PC-3 (cell line): Measurements from ENCODE around the gene FAM162A. TPM values are rescaled to one million over a fixed set of nuclear protein-coding genes. Genes with fewer than 3 reads are reported as not detected.

Source experiments
- ATAC-seq: fragments of 200-7000 bp; cut with Tn5 transposase; 2 replicates; pipeline ENCODE4 v1.9.1; 2020; ENCODE audit warnings: mild to moderate bottlenecking, moderate library complexity
- BruUV-seq: library from RNA; stranded (reverse); fragments of 400-500 nt; replicated peaks from 2 replicates; lab custom pipeline; 2021; lab: Mats Ljungman, UMichigan
- CTCF ChIA-PET: fragments of 300-600 bp; sonication (Branson Sonifier 250); formaldehyde crosslinking; loops from one replicate; lab custom pipeline; 2022; ENCODE audit warnings: antibody characterized with exemption; lab: Charles Lee
- POLR2A ChIA-PET: fragments of 300-600 bp; sonication (Branson Sonifier 250); formaldehyde crosslinking; loops from one replicate; lab custom pipeline; 2022; ENCODE audit warnings: antibody characterized with exemption; ENCODE audit not compliant: unreplicated experiment; lab: Charles Lee
- DNase-seq: peaks from one replicate; pipeline ENCODE4 v3.0.0-alpha.2; 2015
- H2AFZ ChIP-seq: fragments of 300-600 bp; sonication (generic); 2 replicates; pipeline ENCODE4 v1.6.0; 2016; ENCODE audit warnings: antibody characterized with exemption, low read length
- H3F3A ChIP-seq: fragments of 300-600 bp; sonication (generic); one replicate; pipeline ENCODE4 v1.6.0; 2017; ENCODE audit warnings: antibody characterized with exemption, low read length, control low read depth, mild to moderate bottlenecking; ENCODE audit not compliant: unreplicated experiment
- H3K27ac ChIP-seq: fragments of 300-600 bp; sonication (generic); 2 replicates; pipeline ENCODE4 v1.5.1; 2016; ENCODE audit warnings: mild to moderate bottlenecking, low read length
- H3K27me3 ChIP-seq: fragments of 300-600 bp; sonication (generic); 2 replicates; pipeline ENCODE4 v1.6.1; 2016; ENCODE audit warnings: low read length, mixed read lengths
- H3K36me3 ChIP-seq: fragments of 300-600 bp; sonication (generic); 2 replicates; pipeline ENCODE4 v1.6.1; 2016; ENCODE audit warnings: low read depth, mixed run types, low read length, mixed read lengths
- H3K4me1 ChIP-seq: fragments of 300-600 bp; sonication (generic); 2 replicates; pipeline ENCODE4 v1.5.1; 2016; ENCODE audit warnings: low read length; ENCODE audit not compliant: insufficient read depth
- H3K4me2 ChIP-seq: fragments of 300-600 bp; sonication (generic); 2 replicates; pipeline ENCODE4 v1.6.0; 2016; ENCODE audit warnings: low read length
- H3K4me3 ChIP-seq: fragments of 300-600 bp; sonication (generic); 2 replicates; pipeline ENCODE4 v1.5.1; 2016; ENCODE audit warnings: mild to moderate bottlenecking, low read length, mixed read lengths
- H3K79me2 ChIP-seq: fragments of 300-600 bp; sonication (generic); 2 replicates; pipeline ENCODE4 v1.6.1; 2017; ENCODE audit warnings: low read length, mixed read lengths
- H3K9ac ChIP-seq: fragments of 300-600 bp; sonication (generic); 2 replicates; pipeline ENCODE4 v1.6.0; 2016; ENCODE audit warnings: mild to moderate bottlenecking, low read length
- H3K9me2 ChIP-seq: fragments of 300-600 bp; sonication (generic); replicated peaks from 2 replicates; pipeline ENCODE4 v1.6.1; 2016; ENCODE audit warnings: mixed run types, low read length, mixed read lengths
- H3K9me3 ChIP-seq: fragments of 300-600 bp; sonication (generic); 2 replicates; pipeline ENCODE4 v1.6.1; 2016; ENCODE audit warnings: low read length, mixed read lengths
- H4K20me1 ChIP-seq: fragments of 300-600 bp; sonication (generic); 2 replicates; pipeline ENCODE4 v1.6.1; 2016; ENCODE audit warnings: low read length, mixed read lengths
- EZH2 ChIP-seq: fragments of 300-600 bp; sonication (generic); IDR thresholded peaks from one replicate; pipeline ENCODE4 v1.6.1; 2017; ENCODE audit warnings: antibody characterized with exemption, mild to moderate bottlenecking, low read length; ENCODE audit not compliant: unreplicated experiment
- EZH2phosphoT487 ChIP-seq: fragments of 300-600 bp; sonication (generic); IDR thresholded peaks from 2 replicates; pipeline ENCODE4 v1.6.1; 2018; ENCODE audit warnings: mild to moderate bottlenecking, antibody characterized with exemption, low read length, borderline replicate concordance
- intact Hi-C: fragments of 100-400 bp; cut with micrococcal nuclease; formaldehyde crosslinking; loops from 2 replicates; pipeline ENCODE4 v1.9.0; 2023
- total RNA-seq: library from RNA; depleted of rRNA; stranded (reverse); fragments of >200 nt; gene quantifications from 2 replicates; pipeline ENCODE4 v1.2.3, GENCODE V29; 2014
- TF ChIP-seq, protein P1 (sequence below): fragments of 300-600 bp; sonication (generic); conservative IDR thresholded peaks from 2 replicates; pipeline ENCODE4 v1.5.1; 2017; ENCODE audit warnings: antibody characterized with exemption, low read depth, mild to moderate bottlenecking, low read length

Gene FAM162A
- total RNA-seq, 1 experiment from 2014 or later: 126 TPM

GRCh38 chr3:122377975-122378374 lies 6.0 kb upstream of the FAM162A start:
- intact Hi-C loops: no loop called here
- Histone ChIP-seq H3K27ac (no peak overlapping the region), H3K27me3 (no peaks in the 10 kb centered on the region), H3K4me2 (no peak overlapping the region), H3K4me1 (peaks cover 8% of the 10 kb centered on the region), H3F3A (no peaks in the 10 kb centered on the region), H3K9me3 (no peaks in the 10 kb centered on the region), H4K20me1 (no peaks in the 10 kb centered on the region), H3K9me2 (no peaks in the 10 kb centered on the region), H2AFZ (no peak overlapping the region), H3K79me2 (peaks cover 98% of the 10 kb centered on the region), H3K4me3 (no peak overlapping the region), H3K36me3 (peaks cover 14% of the 10 kb centered on the region), H3K9ac (no peak overlapping the region)
- no TSS peak for BruUV-seq
- no peak for ATAC-seq
- CTCF ChIA-PET: no interaction called here
- POLR2A ChIA-PET: no interaction called here
- no peak for TF ChIP-seq EZH2phosphoT487
- TF ChIP-seq EZH2: no peak
- TF ChIP-seq, protein P1, sequence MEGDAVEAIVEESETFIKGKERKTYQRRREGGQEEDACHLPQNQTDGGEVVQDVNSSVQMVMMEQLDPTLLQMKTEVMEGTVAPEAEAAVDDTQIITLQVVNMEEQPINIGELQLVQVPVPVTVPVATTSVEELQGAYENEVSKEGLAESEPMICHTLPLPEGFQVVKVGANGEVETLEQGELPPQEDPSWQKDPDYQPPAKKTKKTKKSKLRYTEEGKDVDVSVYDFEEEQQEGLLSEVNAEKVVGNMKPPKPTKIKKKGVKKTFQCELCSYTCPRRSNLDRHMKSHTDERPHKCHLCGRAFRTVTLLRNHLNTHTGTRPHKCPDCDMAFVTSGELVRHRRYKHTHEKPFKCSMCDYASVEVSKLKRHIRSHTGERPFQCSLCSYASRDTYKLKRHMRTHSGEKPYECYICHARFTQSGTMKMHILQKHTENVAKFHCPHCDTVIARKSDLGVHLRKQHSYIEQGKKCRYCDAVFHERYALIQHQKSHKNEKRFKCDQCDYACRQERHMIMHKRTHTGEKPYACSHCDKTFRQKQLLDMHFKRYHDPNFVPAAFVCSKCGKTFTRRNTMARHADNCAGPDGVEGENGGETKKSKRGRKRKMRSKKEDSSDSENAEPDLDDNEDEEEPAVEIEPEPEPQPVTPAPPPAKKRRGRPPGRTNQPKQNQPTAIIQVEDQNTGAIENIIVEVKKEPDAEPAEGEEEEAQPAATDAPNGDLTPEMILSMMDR: no peak
- DNase-seq: no peak

GRCh38 chr3:122382888-122383666 lies 905 bp upstream of the FAM162A start, which contains the start of gene MIX23:
Gene MIX23 (minus strand): TSS chr3:122383231. CDS start chr3:122383224, 7 bp downstream.
- no peaks in the 10 kb centered on the region for H3K27me3 ChIP-seq
- H2AFZ ChIP-seq: peak within 1 kb of the TSS; percentile 89
- H3K36me3 ChIP-seq: peaks cover 18% of the 10 kb centered on the region
- DNase-seq (peak; percentile 93), ATAC-seq (peak; percentile 44)
- TF ChIP-seq, protein P1: no peak
- no peak for TF ChIP-seq EZH2
- H3K9ac ChIP-seq: peak within 1 kb of the TSS; percentile 90
- H3K27ac ChIP-seq: peak within 1 kb of the TSS; percentile 40
- peaks cover 95% of the 10 kb centered on the region for H3K79me2 ChIP-seq
- no peaks in the 10 kb centered on the region for H3F3A ChIP-seq
- no peaks in the 10 kb centered on the region for H3K9me3 ChIP-seq
- no peaks in the 10 kb centered on the region for H4K20me1 ChIP-seq
- intact Hi-C loops: loop anchor here (1.0 kb wide), 1 partner anchor 33 kb away; the partner anchor contains the start of gene WDR5B
- peak within 1 kb of the TSS; percentile 90 for H3K4me3 ChIP-seq
- no TSS peak for BruUV-seq
- CTCF ChIA-PET: interaction anchor here (1.1 kb wide), 1 partner anchor 77 kb away, joined by 6 read pairs; no protein-coding TSS in a partner anchor
- POLR2A ChIA-PET: interaction anchor here (0.5 to 1.7 kb wide), 3 partner anchors 12 to 845 kb away, joined by 4 to 14 read pairs (median 4); partner anchors contain the start of gene WDR5B
- H3K9me2 ChIP-seq: no peaks in the 10 kb centered on the region
- peak within 1 kb of the TSS; percentile 87 for H3K4me2 ChIP-seq
- peaks cover 44% of the 10 kb centered on the region for H3K4me1 ChIP-seq

GRCh38 chr3:122387709-122388108 lies 3.7 kb downstream of the FAM162A start:
- ChIA-PET POLR2A (no interaction called here), CTCF (no interaction called here)
- peaks cover 9% of the 10 kb centered on the region; the same call in 1 of the 2 replicates for H3K36me3 ChIP-seq
- peaks cover 64% of the 10 kb centered on the region for H3K79me2 ChIP-seq
- no peak overlapping the region for H3K27ac ChIP-seq
- H3F3A ChIP-seq: no peaks in the 10 kb centered on the region
- no peak for DNase-seq
- H3K9ac ChIP-seq: no peak overlapping the region
- no TSS peak for BruUV-seq
- no peak overlapping the region for H3K4me3 ChIP-seq
- no peak overlapping the region for H2AFZ ChIP-seq
- H3K27me3 ChIP-seq: no peaks in the 10 kb centered on the region
- ATAC-seq: no peak
- H3K4me2 ChIP-seq: no peak overlapping the region
- H4K20me1 ChIP-seq: no peaks in the 10 kb centered on the region
- H3K9me3 ChIP-seq: no peaks in the 10 kb centered on the region
- H3K4me1 ChIP-seq: peaks cover 36% of the 10 kb centered on the region
- intact Hi-C loops: no loop called here
- H3K9me2 ChIP-seq: no peaks in the 10 kb centered on the region
- TF ChIP-seq, protein P1: no peak
- TF ChIP-seq EZH2phosphoT487 (no peak), EZH2 (no peak)
